HCT116 (cell line): ENCODE results near the gene TAX1BP1. TPM values are rescaled to one million over a fixed set of nuclear protein-coding genes. Genes with fewer than 3 reads are reported as not detected.

Experiments used
- ATAC-seq: fragments of 200-7000 bp; cut with Tn5 transposase; 2 replicates; pipeline ENCODE4 v1.9.1; 2020; ENCODE audit warnings: mild to moderate bottlenecking, moderate library complexity
- BruUV-seq: library from RNA; stranded (reverse); fragments of 400-500 nt; replicated peaks from 2 replicates; lab custom pipeline; 2021; lab: Mats Ljungman, UMichigan
- CTCF ChIA-PET: fragments of 300-600 bp; sonication (Branson Sonifier 250); formaldehyde crosslinking; loops from one replicate; lab custom pipeline; 2021; ENCODE audit warnings: antibody characterized with exemption; lab: Charles Lee
- POLR2A ChIA-PET: fragments of 300-600, 350-600 bp; sonication (Branson Sonifier 250); formaldehyde crosslinking; loops from one replicate; lab custom pipeline; 2021; ENCODE audit warnings: antibody characterized with exemption; lab: Charles Lee
- RAD21 ChIA-PET, 2 experiments: fragments of 300-600 bp; sonication (Branson Sonifier 250); formaldehyde crosslinking; loops; one replicate each; lab custom pipeline; 2023; ENCODE audit warnings: low total read pairs in 2 of 2; ENCODE audit not compliant: uncharacterized antibody in 2 of 2, unreplicated experiment in 2 of 2, low non-redundant PET in 1 of 2; lab: Charles Lee
- DNase-seq: peaks from one replicate; pipeline ENCODE4 v3.0.0-alpha.2; 2010; ENCODE audit warnings: low read depth, low spot score
- H2AFZ ChIP-seq: fragments of 200-600 bp; shearing (Covaris generic), sonication (generic); 2 replicates; pipeline ENCODE4 v1.6.1; 2017; ENCODE audit warnings: low read depth, mixed run types, mixed read lengths, antibody characterized with exemption, low read length; ENCODE audit not compliant: poor library complexity, severe bottlenecking
- H3K27ac ChIP-seq: 2 replicates; pipeline ENCODE4 v1.5.1; 2012; ENCODE audit warnings: low read depth, low read length
- H3K27me3 ChIP-seq: fragments of 200-600 bp; sonication (generic); 2 replicates; pipeline ENCODE4 v1.6.1; 2016; ENCODE audit warnings: mixed run types, low read length, mixed read lengths; ENCODE audit not compliant: insufficient read depth
- H3K36me3 ChIP-seq, 2 experiments: fragments of 200-500 bp in 1 of 2; fragments of 200-600 bp in 1 of 2; sonication (Bioruptor generic) in 1 of 2; sonication (generic) in 1 of 2; 2 replicates each; pipeline versions ENCODE4 v1.5.1 to v1.6.1; 2014 to 2016; ENCODE audit warnings: low read length in 2 of 2, inconsistent platforms in 1 of 2, mixed read lengths in 1 of 2, mixed run types in 1 of 2; ENCODE audit not compliant: insufficient read depth in 2 of 2, control insufficient read depth in 1 of 2
- H3K4me1 ChIP-seq, 2 experiments: fragments of 200-600 bp in 1 of 2; sonication (generic) in 1 of 2; 2 replicates each; pipeline versions ENCODE4 v1.5.1 to v1.6.1; 2012 to 2017; ENCODE audit warnings: low read length in 2 of 2, inconsistent platforms in 1 of 2, mild to moderate bottlenecking in 1 of 2, mixed read lengths in 1 of 2, mixed run types in 1 of 2, moderate library complexity in 1 of 2; ENCODE audit not compliant: insufficient read depth in 2 of 2, control insufficient read depth in 1 of 2
- H3K4me2 ChIP-seq: fragments of 200-600 bp; sonication (generic); 2 replicates; pipeline ENCODE4 v1.6.1; 2017; ENCODE audit warnings: mixed run types, low read length, mixed read lengths
- H3K4me3 ChIP-seq, 2 experiments: fragments of 200-600 bp in 1 of 2; sonication (generic) in 1 of 2; replicated peaks in 1 of 2; 2 replicates each; pipeline ENCODE4 v1.5.1; 2011 to 2016; ENCODE audit warnings: low read length in 2 of 2, control low read depth in 1 of 2, low read depth in 1 of 2, mild to moderate bottlenecking in 1 of 2, mixed read lengths in 1 of 2, mixed run types in 1 of 2
- H3K79me2 ChIP-seq: fragments of 200-600 bp; sonication (generic); 2 replicates; pipeline ENCODE4 v1.6.1; 2017; ENCODE audit warnings: mild to moderate bottlenecking, mixed run types, low read length, moderate library complexity, mixed read lengths; ENCODE audit not compliant: insufficient read depth
- H3K9ac ChIP-seq: fragments of 200-600 bp; sonication (generic); 2 replicates; pipeline ENCODE4 v1.6.1; 2016; ENCODE audit warnings: low read length, mixed read lengths
- H3K9me2 ChIP-seq: fragments of 200-600 bp; sonication (generic), shearing (Covaris generic); 2 replicates; pipeline ENCODE4 v1.6.1; 2017; ENCODE audit warnings: mixed run types, mild to moderate bottlenecking, moderate library complexity; ENCODE audit not compliant: insufficient read depth
- H3K9me3 ChIP-seq, 2 experiments: fragments of 200-500 bp in 1 of 2; fragments of 200-600 bp in 1 of 2; sonication (Bioruptor generic) in 1 of 2; sonication (generic) in 1 of 2; 2 replicates each; pipeline ENCODE4 v1.6.1; 2014 to 2017; ENCODE audit warnings: low read length in 2 of 2, mixed read lengths in 2 of 2, inconsistent platforms in 1 of 2, low read depth in 1 of 2, mild to moderate bottlenecking in 1 of 2, mixed run types in 1 of 2, moderate library complexity in 1 of 2; ENCODE audit not compliant: control insufficient read depth in 1 of 2, insufficient read depth in 1 of 2
- H4K20me1 ChIP-seq: fragments of 200-600 bp; sonication (generic), shearing (Covaris generic); 2 replicates; pipeline ENCODE4 v1.6.1; 2017; ENCODE audit warnings: mixed run types, mild to moderate bottlenecking, moderate library complexity; ENCODE audit not compliant: insufficient read depth
- ELF1 ChIP-seq: IDR thresholded peaks from 2 replicates; pipeline ENCODE4 v1.6.1; 2012; ENCODE audit warnings: low read depth, borderline replicate concordance
- EZH2 ChIP-seq: fragments of 200-600 bp; sonication (generic); IDR thresholded peaks from 2 replicates; pipeline ENCODE4 v1.6.1; 2017; ENCODE audit warnings: antibody characterized with exemption, mixed run types
- EZH2phosphoT487 ChIP-seq: fragments of 200-600 bp; IDR thresholded peaks from 2 replicates; pipeline ENCODE4 v1.6.1; 2018; ENCODE audit warnings: antibody characterized with exemption, borderline replicate concordance
- JUND ChIP-seq: IDR thresholded peaks from 2 replicates; pipeline ENCODE4 v1.6.1; 2012
- RAD21 ChIP-seq: IDR thresholded peaks from 2 replicates; pipeline ENCODE4 v1.6.1; 2012; ENCODE audit warnings: low read depth, mild to moderate bottlenecking
- SP1 ChIP-seq: IDR thresholded peaks from 2 replicates; pipeline ENCODE4 v1.6.1; 2012; ENCODE audit warnings: low read depth
- TCF7L2 ChIP-seq: IDR thresholded peaks from 2 replicates; pipeline ENCODE4 v1.7.0; 2011; ENCODE audit warnings: borderline replicate concordance, inconsistent platforms; ENCODE audit not compliant: insufficient read depth, insufficient read length; ENCODE audit errors: extremely low read depth
- ZFX ChIP-seq: fragments of 450-650 bp; IDR thresholded peaks from 2 replicates; pipeline ENCODE4 v1.6.1; 2017
- intact Hi-C: fragments of 100-400 bp; cut with micrococcal nuclease; formaldehyde crosslinking; loops from 2 replicates; pipeline ENCODE4 v1.10.0; 2022
- total RNA-seq: library from RNA; stranded (reverse); gene quantifications from one replicate; pipeline ENCODE4 v1.2.1, GENCODE V29; 2021; ENCODE audit not compliant: unreplicated experiment
- TF ChIP-seq, protein P1 (sequence below): IDR thresholded peaks from 2 replicates; pipeline ENCODE4 v1.6.1; 2012; ENCODE audit warnings: low read depth
- TF ChIP-seq, protein P2 (sequence below): IDR thresholded peaks from 2 replicates; pipeline ENCODE4 v1.6.1; 2011; ENCODE audit warnings: mild to moderate bottlenecking, low read length, moderate library complexity; ENCODE audit not compliant: insufficient replicate concordance; ENCODE audit errors: extremely low read depth
- TF ChIP-seq, protein P3 (sequence below): IDR thresholded peaks from 2 replicates; pipeline ENCODE4 v1.6.1; 2012

The TAX1BP1 gene
- total RNA-seq, 1 experiment from 2014 or later, result 68.1 TPM

DNA sequence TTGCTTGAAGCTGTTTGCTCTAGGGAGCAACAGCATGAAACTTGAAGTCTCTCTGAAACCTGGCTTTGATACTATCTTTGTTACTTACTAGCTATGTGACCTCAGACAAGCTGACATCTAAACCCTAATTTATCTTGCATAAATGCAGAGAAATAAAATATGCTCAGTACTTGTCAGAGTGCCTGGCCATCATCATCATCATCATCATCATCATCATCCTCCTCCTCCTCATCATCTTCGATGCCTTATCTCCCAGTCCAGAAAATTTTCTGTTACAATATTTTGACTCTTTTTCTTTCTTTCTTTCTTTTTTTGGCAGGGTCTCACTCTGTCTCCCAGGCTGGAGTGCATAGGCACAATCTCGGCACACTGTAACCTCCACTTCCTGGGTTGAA lies 34.8 kb upstream of the TAX1BP1 start (continued):
- TF ChIP-seq RAD21 (no peak), SP1 (no peak)

DNA sequence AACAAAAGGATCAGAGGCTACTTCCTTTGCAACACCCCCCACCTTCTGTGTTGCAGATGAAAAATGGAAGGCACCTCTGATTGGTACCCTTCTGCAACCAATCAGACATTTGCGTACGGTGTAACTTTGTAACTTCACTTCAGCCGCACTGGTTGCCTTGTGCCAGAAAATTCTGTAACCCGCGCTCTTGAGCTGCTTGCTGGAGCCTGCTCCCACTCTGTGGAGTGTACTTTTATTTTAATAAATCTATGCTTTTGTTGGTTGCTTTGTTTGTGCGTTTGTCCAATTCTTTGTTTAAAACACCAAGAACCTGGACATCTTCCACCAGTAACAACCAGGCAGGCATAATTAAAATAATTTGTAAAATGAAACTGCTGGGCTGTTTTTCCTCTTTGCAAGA lies 31.5 kb upstream of the TAX1BP1 start:
- H3K9me2 ChIP-seq, result no peaks in the 10 kb centered on the region
- ATAC-seq (no peak), DNase-seq (no peak)
- H3K4me1 ChIP-seq, result peaks cover 0 to 6% of the 10 kb centered on the region in 2 experiments; a peak in 1 of 4 replicates
- H3K27me3 ChIP-seq, result no peaks in the 10 kb centered on the region
- no peaks in the 10 kb centered on the region for H3K79me2 ChIP-seq
- H3K4me3 ChIP-seq, result no peak overlapping the region
- H3K36me3 ChIP-seq, result no peaks in the 10 kb centered on the region
- TF ChIP-seq, protein P1, sequence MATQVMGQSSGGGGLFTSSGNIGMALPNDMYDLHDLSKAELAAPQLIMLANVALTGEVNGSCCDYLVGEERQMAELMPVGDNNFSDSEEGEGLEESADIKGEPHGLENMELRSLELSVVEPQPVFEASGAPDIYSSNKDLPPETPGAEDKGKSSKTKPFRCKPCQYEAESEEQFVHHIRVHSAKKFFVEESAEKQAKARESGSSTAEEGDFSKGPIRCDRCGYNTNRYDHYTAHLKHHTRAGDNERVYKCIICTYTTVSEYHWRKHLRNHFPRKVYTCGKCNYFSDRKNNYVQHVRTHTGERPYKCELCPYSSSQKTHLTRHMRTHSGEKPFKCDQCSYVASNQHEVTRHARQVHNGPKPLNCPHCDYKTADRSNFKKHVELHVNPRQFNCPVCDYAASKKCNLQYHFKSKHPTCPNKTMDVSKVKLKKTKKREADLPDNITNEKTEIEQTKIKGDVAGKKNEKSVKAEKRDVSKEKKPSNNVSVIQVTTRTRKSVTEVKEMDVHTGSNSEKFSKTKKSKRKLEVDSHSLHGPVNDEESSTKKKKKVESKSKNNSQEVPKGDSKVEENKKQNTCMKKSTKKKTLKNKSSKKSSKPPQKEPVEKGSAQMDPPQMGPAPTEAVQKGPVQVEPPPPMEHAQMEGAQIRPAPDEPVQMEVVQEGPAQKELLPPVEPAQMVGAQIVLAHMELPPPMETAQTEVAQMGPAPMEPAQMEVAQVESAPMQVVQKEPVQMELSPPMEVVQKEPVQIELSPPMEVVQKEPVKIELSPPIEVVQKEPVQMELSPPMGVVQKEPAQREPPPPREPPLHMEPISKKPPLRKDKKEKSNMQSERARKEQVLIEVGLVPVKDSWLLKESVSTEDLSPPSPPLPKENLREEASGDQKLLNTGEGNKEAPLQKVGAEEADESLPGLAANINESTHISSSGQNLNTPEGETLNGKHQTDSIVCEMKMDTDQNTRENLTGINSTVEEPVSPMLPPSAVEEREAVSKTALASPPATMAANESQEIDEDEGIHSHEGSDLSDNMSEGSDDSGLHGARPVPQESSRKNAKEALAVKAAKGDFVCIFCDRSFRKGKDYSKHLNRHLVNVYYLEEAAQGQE, result no peak
- TF ChIP-seq TCF7L2, result no peak
- no peak for TF ChIP-seq RAD21
- TF ChIP-seq, protein P2, sequence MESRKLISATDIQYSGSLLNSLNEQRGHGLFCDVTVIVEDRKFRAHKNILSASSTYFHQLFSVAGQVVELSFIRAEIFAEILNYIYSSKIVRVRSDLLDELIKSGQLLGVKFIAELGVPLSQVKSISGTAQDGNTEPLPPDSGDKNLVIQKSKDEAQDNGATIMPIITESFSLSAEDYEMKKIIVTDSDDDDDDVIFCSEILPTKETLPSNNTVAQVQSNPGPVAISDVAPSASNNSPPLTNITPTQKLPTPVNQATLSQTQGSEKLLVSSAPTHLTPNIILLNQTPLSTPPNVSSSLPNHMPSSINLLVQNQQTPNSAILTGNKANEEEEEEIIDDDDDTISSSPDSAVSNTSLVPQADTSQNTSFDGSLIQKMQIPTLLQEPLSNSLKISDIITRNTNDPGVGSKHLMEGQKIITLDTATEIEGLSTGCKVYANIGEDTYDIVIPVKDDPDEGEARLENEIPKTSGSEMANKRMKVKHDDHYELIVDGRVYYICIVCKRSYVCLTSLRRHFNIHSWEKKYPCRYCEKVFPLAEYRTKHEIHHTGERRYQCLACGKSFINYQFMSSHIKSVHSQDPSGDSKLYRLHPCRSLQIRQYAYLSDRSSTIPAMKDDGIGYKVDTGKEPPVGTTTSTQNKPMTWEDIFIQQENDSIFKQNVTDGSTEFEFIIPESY, result no peak
- TF ChIP-seq EZH2, result no peak
- TF ChIP-seq SP1, result no peak
- no peak for TF ChIP-seq JUND
- no peak for TF ChIP-seq ELF1
- TF ChIP-seq EZH2phosphoT487, result no peak
- TF ChIP-seq, protein P3, sequence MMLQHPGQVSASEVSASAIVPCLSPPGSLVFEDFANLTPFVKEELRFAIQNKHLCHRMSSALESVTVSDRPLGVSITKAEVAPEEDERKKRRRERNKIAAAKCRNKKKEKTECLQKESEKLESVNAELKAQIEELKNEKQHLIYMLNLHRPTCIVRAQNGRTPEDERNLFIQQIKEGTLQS, result no peak
- no peak for TF ChIP-seq ZFX
- no peak overlapping the region for H3K27ac ChIP-seq
- ChIA-PET CTCF (no interaction called here), RAD21 (no interaction called here), POLR2A (no interaction called here)
- intact Hi-C loops, result no loop called here
- no peak overlapping the region for H3K4me2 ChIP-seq
- H4K20me1 ChIP-seq, result no peaks in the 10 kb centered on the region
- H2AFZ ChIP-seq, result no peak overlapping the region
- no TSS peak for BruUV-seq
- no peak overlapping the region for H3K9ac ChIP-seq
- no peaks in the 10 kb centered on the region for H3K9me3 ChIP-seq
